ENCODE data around the gene ANTXR2. TPM values are rescaled to one million over a fixed set of nuclear protein-coding genes. Genes with fewer than 3 reads are reported as not detected.

The ANTXR2 gene
- total RNA-seq, 2 experiments from 2014 or later: 3.0 to 3.6 TPM

DNA sequence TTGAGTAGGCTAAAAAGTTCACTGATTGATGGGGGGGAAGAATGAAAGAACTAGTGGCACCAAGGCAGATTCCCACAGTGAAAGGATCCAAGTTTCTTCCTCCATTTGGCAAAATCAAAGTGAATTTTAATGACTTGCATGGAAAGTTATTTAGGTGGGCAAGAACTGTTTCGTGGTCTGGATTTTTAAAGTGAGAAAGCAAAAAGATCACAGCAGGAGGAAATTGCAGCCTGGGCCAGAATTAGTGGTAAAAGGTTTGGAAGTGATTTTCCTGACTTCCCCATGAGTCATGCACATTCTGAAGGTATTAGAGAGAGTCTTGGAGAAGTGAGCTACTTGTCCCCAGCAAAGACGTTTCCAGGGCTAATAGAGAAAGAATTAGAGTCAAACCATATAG lies 207.8 kb downstream of the ANTXR2 start:
- POLR2A ChIA-PET: no interaction called here

DNA sequence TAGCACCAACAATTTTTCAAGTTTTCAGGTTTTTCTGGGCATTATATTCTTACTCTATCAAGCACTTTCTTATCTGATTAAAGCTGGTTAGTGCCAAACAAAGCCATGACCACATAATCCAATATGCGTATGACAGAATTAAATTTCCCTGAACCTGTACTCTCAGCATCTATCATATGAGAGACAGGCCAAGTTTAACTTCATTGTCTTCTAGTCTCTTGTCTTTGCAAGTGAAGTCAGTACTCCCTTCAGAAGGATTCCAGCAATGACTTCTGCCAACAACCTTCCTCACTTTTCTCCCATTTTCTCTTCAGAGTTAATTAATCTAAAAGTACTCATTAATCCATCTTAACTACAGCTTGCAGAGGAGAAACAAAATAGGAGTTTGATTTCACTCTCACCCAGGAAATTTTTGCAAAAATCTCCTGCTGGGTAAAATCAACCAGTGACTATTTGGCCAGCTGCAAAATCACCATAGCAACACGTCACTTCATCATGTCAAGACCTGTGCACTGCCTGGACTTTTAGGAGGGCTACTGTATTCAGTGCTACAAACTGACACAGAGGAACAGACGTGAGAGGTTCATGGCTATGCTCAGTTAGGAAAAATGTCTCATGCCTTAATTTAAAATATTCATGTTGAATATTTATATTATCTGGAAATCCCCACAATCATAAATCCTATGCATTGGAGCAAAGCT lies 208.4 kb downstream of the ANTXR2 start:
- intact Hi-C loops (cut with micrococcal nuclease): no loop called here
- Mint-ChIP-seq H3K4me3 (no peak overlapping the region), H3K27ac (no peak overlapping the region), H3K27me3 (peaks cover 2% of the 10 kb centered on the region), H3K36me3 (ENCODE audit: low read depth) (no peaks in the 10 kb centered on the region), H3K9me3 (no peaks in the 10 kb centered on the region), H3K4me1 (ENCODE audit: low read depth) (no peaks in the 10 kb centered on the region)
- TF ChIP-seq, protein P1, sequence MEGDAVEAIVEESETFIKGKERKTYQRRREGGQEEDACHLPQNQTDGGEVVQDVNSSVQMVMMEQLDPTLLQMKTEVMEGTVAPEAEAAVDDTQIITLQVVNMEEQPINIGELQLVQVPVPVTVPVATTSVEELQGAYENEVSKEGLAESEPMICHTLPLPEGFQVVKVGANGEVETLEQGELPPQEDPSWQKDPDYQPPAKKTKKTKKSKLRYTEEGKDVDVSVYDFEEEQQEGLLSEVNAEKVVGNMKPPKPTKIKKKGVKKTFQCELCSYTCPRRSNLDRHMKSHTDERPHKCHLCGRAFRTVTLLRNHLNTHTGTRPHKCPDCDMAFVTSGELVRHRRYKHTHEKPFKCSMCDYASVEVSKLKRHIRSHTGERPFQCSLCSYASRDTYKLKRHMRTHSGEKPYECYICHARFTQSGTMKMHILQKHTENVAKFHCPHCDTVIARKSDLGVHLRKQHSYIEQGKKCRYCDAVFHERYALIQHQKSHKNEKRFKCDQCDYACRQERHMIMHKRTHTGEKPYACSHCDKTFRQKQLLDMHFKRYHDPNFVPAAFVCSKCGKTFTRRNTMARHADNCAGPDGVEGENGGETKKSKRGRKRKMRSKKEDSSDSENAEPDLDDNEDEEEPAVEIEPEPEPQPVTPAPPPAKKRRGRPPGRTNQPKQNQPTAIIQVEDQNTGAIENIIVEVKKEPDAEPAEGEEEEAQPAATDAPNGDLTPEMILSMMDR (IDR thresholded peaks at IDR 0.05): no peak
- DNase-seq (no peak), ATAC-seq (no peak)
- ChIA-PET CTCF (no interaction called here), POLR2A (no interaction called here)

More for the DNA sequence above, 207.8 kb downstream of the ANTXR2 start:
- no peaks in the 10 kb centered on the region for H3K36me3 Mint-ChIP-seq (ENCODE audit: low read depth)
- TF ChIP-seq, protein P1 (IDR thresholded peaks at IDR 0.05): no peak
- no peak overlapping the region for H3K27ac Mint-ChIP-seq
- CTCF ChIA-PET: no interaction called here
- DNase-seq (no peak), ATAC-seq (no peak)
- H3K27me3 Mint-ChIP-seq: peaks cover 3% of the 10 kb centered on the region
- no peak overlapping the region for H3K4me3 Mint-ChIP-seq
- no peaks in the 10 kb centered on the region for H3K9me3 Mint-ChIP-seq
- intact Hi-C loops (cut with micrococcal nuclease): no loop called here
- no peaks in the 10 kb centered on the region for H3K4me1 Mint-ChIP-seq (ENCODE audit: low read depth)

DNA sequence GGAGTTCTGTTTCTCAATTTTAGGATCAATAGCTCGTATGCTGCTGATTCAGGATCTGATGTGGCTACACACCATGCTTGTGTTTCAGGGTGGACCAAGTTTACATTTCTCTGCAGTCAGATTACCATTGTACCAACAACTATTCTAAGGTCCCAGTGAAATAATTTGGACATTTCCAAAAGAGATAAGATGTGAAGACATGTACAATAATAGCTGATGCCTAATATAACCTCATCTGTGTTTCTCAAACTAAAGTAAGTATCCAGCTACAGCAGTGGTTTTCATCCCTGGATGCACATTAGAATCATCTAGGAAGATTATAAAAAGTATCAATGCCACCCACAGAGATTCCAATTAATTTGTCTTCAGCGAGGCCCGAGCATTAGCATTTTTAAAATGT lies 209.7 kb downstream of the ANTXR2 start:
- H3K9me3 Mint-ChIP-seq: no peaks in the 10 kb centered on the region
- H3K4me3 Mint-ChIP-seq: no peak overlapping the region
- no peaks in the 10 kb centered on the region for H3K27me3 Mint-ChIP-seq
- intact Hi-C loops (cut with micrococcal nuclease): no loop called here
- H3K36me3 Mint-ChIP-seq (ENCODE audit: low read depth): no peaks in the 10 kb centered on the region
- ATAC-seq (no peak), DNase-seq (no peak)
- CTCF ChIA-PET: no interaction called here
- H3K4me1 Mint-ChIP-seq (ENCODE audit: low read depth): no peaks in the 10 kb centered on the region
- TF ChIP-seq, protein P1 (IDR thresholded peaks at IDR 0.05): no peak
- H3K27ac Mint-ChIP-seq: no peak overlapping the region
- POLR2A ChIA-PET: no interaction called here

DNA sequence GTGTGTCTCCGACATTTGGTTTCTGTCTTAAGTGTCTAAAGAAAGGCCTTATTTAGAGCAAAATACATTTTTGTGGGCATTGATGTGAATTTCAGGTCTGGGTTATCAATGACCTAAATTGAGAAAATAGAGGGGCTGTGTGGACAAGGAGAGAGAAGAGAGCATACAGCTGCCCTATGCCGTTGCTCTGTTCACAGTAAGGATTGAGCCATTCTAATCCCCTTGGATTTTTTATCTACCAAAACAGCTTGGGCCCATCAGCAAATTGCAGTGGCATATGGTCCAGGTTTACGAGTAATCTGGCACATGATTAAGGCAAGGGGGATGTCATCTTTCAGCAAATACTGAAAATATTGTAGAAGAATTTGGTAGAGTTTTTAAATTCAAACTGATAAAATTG lies 210.2 kb downstream of the ANTXR2 start:
- H3K27ac Mint-ChIP-seq: no peak overlapping the region
- no peak for ATAC-seq
- CTCF ChIA-PET: no interaction called here
- H3K27me3 Mint-ChIP-seq: no peaks in the 10 kb centered on the region
- intact Hi-C loops (cut with micrococcal nuclease): no loop called here
- TF ChIP-seq, protein P1 (IDR thresholded peaks at IDR 0.05): no peak
- POLR2A ChIA-PET: no interaction called here
- no peaks in the 10 kb centered on the region for H3K36me3 Mint-ChIP-seq (ENCODE audit: low read depth)
- no peak overlapping the region for H3K4me3 Mint-ChIP-seq
- no peak for DNase-seq
- no peaks in the 10 kb centered on the region for H3K9me3 Mint-ChIP-seq
- no peaks in the 10 kb centered on the region for H3K4me1 Mint-ChIP-seq (ENCODE audit: low read depth)

DNA sequence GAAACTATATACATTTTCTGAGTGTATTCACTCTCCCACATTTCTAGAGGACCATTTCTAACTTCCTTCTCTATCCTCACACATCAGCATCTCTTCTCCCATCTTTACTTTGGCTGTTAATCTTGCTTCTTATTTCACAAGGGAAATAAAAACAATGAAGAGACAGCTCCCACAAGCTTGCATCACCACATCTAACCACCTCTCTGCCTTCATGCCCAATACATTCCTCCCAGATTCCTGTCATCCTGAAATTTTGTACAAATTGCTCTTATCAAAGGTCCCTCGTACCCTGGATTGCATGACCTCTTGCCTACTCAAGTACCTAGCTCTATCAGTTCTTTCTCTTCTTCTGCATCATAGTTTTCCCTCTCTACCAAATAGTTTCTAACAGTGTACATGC lies 215.2 kb downstream of the ANTXR2 start:
- Mint-ChIP-seq H3K4me1 (ENCODE audit: low read depth) (no peaks in the 10 kb centered on the region), H3K9me3 (no peaks in the 10 kb centered on the region), H3K36me3 (ENCODE audit: low read depth) (no peaks in the 10 kb centered on the region), H3K27me3 (no peaks in the 10 kb centered on the region), H3K4me3 (no peak overlapping the region), H3K27ac (no peak overlapping the region)
- TF ChIP-seq, protein P1 (IDR thresholded peaks at IDR 0.05): no peak
- ChIA-PET CTCF (no interaction called here), POLR2A (no interaction called here)
- ATAC-seq: no peak
- no peak for DNase-seq
- intact Hi-C loops (cut with micrococcal nuclease): no loop called here

All from activated CD8-positive, alpha-beta T cell treated with anti-CD3 and anti-CD28 coated beads for 36 hours (primary cell).